ENCODE measurements around the gene NRG4.
"Not testable (repeated sequence)": the region's sequence is repeated elsewhere in the genome, so short reads cannot be mapped to it uniquely, and the experiment has no call there.

The NRG4 gene

GRCh38 chr15:76032046-76032445, 19.8 kb upstream of the NRG4 start:
- Mint-ChIP-seq H3K4me1 (no peaks in the 10 kb centered on the region), H3K36me3 (peaks cover 6% of the 10 kb centered on the region), H3K4me3 (no peak overlapping the region), H3K9me3 (peaks cover 10% of the 10 kb centered on the region), H3K27me3 (peaks cover 2% of the 10 kb centered on the region), H3K27ac (no peak overlapping the region)
- ATAC-seq (ENCODE audit: low read depth): no peak
- no peak for DNase-seq (ENCODE audit: low spot score in 2 of 2)

- H3K27me3 Mint-ChIP-seq: peaks cover 14% of the 10 kb centered on the region
- DNase-seq (ENCODE audit: low spot score in 2 of 2): no peak
- peaks cover 20% of the 10 kb centered on the region for H3K9me3 Mint-ChIP-seq
- no peak overlapping the region for H3K4me3 Mint-ChIP-seq
- no peak for ATAC-seq (ENCODE audit: low read depth)
- no peaks in the 10 kb centered on the region for H3K4me1 Mint-ChIP-seq
- no peak overlapping the region for H3K27ac Mint-ChIP-seq
- H3K36me3 Mint-ChIP-seq: peaks cover 10% of the 10 kb centered on the region
Measured at GRCh38 chr15:76024021-76024768, 12.0 kb upstream of the NRG4 start.

- H3K4me3 Mint-ChIP-seq; H3K4me1 Mint-ChIP-seq; H3K9me3 Mint-ChIP-seq; H3K36me3 Mint-ChIP-seq; H3K27ac Mint-ChIP-seq; DNase-seq (ENCODE audit: low spot score in 2 of 2); ATAC-seq (ENCODE audit: low read depth): not testable (repeated sequence)
- H3K27me3 Mint-ChIP-seq: peaks cover 19% of the 10 kb centered on the region
Measured at GRCh38 chr15:76013470-76013869, 1.2 kb upstream of the NRG4 start.

GRCh38 chr15:76010613-76011012, 1.6 kb downstream of the NRG4 start:
- Mint-ChIP-seq H3K9me3 (no peaks in the 10 kb centered on the region), H3K36me3 (no peaks in the 10 kb centered on the region), H3K27me3 (peaks cover 9% of the 10 kb centered on the region), H3K27ac (no peak overlapping the region), H3K4me1 (peaks cover 3% of the 10 kb centered on the region), H3K4me3 (no peak overlapping the region)
- DNase-seq (ENCODE audit: low spot score in 2 of 2) (no peak), ATAC-seq (ENCODE audit: low read depth) (no peak)

- no peak for DNase-seq (ENCODE audit: low spot score in 2 of 2)
- H3K27ac Mint-ChIP-seq: no peak overlapping the region
- ATAC-seq (ENCODE audit: low read depth): no peak
- H3K27me3 Mint-ChIP-seq: peaks cover 3% of the 10 kb centered on the region
- H3K9me3 Mint-ChIP-seq: no peaks in the 10 kb centered on the region
- H3K4me1 Mint-ChIP-seq: no peaks in the 10 kb centered on the region
- no peak overlapping the region for H3K4me3 Mint-ChIP-seq
- H3K36me3 Mint-ChIP-seq: no peaks in the 10 kb centered on the region
Measured at GRCh38 chr15:76006136-76006778, 6.0 kb downstream of the NRG4 start.

- H3K27me3 Mint-ChIP-seq: peaks cover 3% of the 10 kb centered on the region
- DNase-seq (ENCODE audit: low spot score in 2 of 2): no peak
- H3K4me1 Mint-ChIP-seq: no peaks in the 10 kb centered on the region
- H3K9me3 Mint-ChIP-seq: no peaks in the 10 kb centered on the region
- no peak overlapping the region for H3K27ac Mint-ChIP-seq
- no peak overlapping the region for H3K4me3 Mint-ChIP-seq
- ATAC-seq (ENCODE audit: low read depth): no peak
- no peaks in the 10 kb centered on the region for H3K36me3 Mint-ChIP-seq
Measured at GRCh38 chr15:76003364-76003763, 8.9 kb downstream of the NRG4 start.

GRCh38 chr15:75995611-75996010, 16.6 kb downstream of the NRG4 start:
- DNase-seq (ENCODE audit: low spot score in 2 of 2) (no peak), ATAC-seq (ENCODE audit: low read depth) (no peak)
- H3K4me1 Mint-ChIP-seq: peaks cover 3% of the 10 kb centered on the region
- H3K4me3 Mint-ChIP-seq: no peak overlapping the region
- no peak overlapping the region for H3K27ac Mint-ChIP-seq
- peaks cover 6% of the 10 kb centered on the region for H3K9me3 Mint-ChIP-seq
- H3K27me3 Mint-ChIP-seq: peaks cover 3% of the 10 kb centered on the region
- no peaks in the 10 kb centered on the region for H3K36me3 Mint-ChIP-seq

- H3K27ac Mint-ChIP-seq: no peak overlapping the region
- H3K4me1 Mint-ChIP-seq: peaks cover 3% of the 10 kb centered on the region
- H3K9me3 Mint-ChIP-seq: peaks cover 6% of the 10 kb centered on the region
- H3K36me3 Mint-ChIP-seq: no peaks in the 10 kb centered on the region
- no peak overlapping the region for H3K4me3 Mint-ChIP-seq
- peaks cover 3% of the 10 kb centered on the region for H3K27me3 Mint-ChIP-seq
- DNase-seq (ENCODE audit: low spot score in 2 of 2): no peak
- no peak for ATAC-seq (ENCODE audit: low read depth)
Measured at GRCh38 chr15:75994220-75994619, 18.0 kb downstream of the NRG4 start.

GRCh38 chr15:75992897-75993296, 19.3 kb downstream of the NRG4 start:
- Mint-ChIP-seq H3K27ac (no peak overlapping the region), H3K9me3 (peaks cover 6% of the 10 kb centered on the region), H3K27me3 (peaks cover 3% of the 10 kb centered on the region), H3K4me1 (peaks cover 5% of the 10 kb centered on the region), H3K4me3 (no peak overlapping the region), H3K36me3 (no peaks in the 10 kb centered on the region)
- ATAC-seq (ENCODE audit: low read depth) (no peak), DNase-seq (ENCODE audit: low spot score in 2 of 2) (no peak)

- ATAC-seq (ENCODE audit: low read depth) (no peak), DNase-seq (ENCODE audit: low spot score in 2 of 2) (no peak)
- Mint-ChIP-seq H3K27ac (no peak overlapping the region), H3K4me3 (no peak overlapping the region), H3K36me3 (no peaks in the 10 kb centered on the region), H3K27me3 (no peaks in the 10 kb centered on the region), H3K4me1 (peaks cover 2% of the 10 kb centered on the region), H3K9me3 (peaks cover 3% of the 10 kb centered on the region)
Measured at GRCh38 chr15:75989875-75990274, 22.3 kb downstream of the NRG4 start.

GRCh38 chr15:75989045-75989444, 23.2 kb downstream of the NRG4 start:
- H3K4me3 Mint-ChIP-seq: no peak overlapping the region

GRCh38 chr15:75985971-75986370, 26.3 kb downstream of the NRG4 start:
- ATAC-seq (ENCODE audit: low read depth) (no peak), DNase-seq (ENCODE audit: low spot score in 2 of 2) (no peak)
- H3K9me3 Mint-ChIP-seq: no peaks in the 10 kb centered on the region
- no peak overlapping the region for H3K27ac Mint-ChIP-seq
- no peaks in the 10 kb centered on the region for H3K36me3 Mint-ChIP-seq
- peaks cover 2% of the 10 kb centered on the region for H3K4me1 Mint-ChIP-seq
- H3K4me3 Mint-ChIP-seq: no peak overlapping the region
- no peaks in the 10 kb centered on the region for H3K27me3 Mint-ChIP-seq

More at GRCh38 chr15:75989045-75989444, 23.2 kb downstream of the NRG4 start:
- Mint-ChIP-seq H3K4me1 (peaks cover 2% of the 10 kb centered on the region), H3K27ac (no peak overlapping the region), H3K9me3 (peaks cover under 1% of the 10 kb centered on the region), H3K36me3 (no peaks in the 10 kb centered on the region), H3K27me3 (no peaks in the 10 kb centered on the region)
- ATAC-seq (ENCODE audit: low read depth) (no peak), DNase-seq (ENCODE audit: low spot score in 2 of 2) (no peak)

GRCh38 chr15:75984706-75985105, 27.5 kb downstream of the NRG4 start:
- H3K36me3 Mint-ChIP-seq; H3K27ac Mint-ChIP-seq; DNase-seq (ENCODE audit: low spot score in 2 of 2); H3K9me3 Mint-ChIP-seq; H3K4me1 Mint-ChIP-seq; ATAC-seq (ENCODE audit: low read depth); H3K27me3 Mint-ChIP-seq; H3K4me3 Mint-ChIP-seq: not testable (repeated sequence)

GRCh38 chr15:75982468-75982867, 29.8 kb downstream of the NRG4 start:
- peaks cover 6% of the 10 kb centered on the region for H3K27me3 Mint-ChIP-seq
- no peak overlapping the region for H3K27ac Mint-ChIP-seq
- peaks cover 1% of the 10 kb centered on the region for H3K9me3 Mint-ChIP-seq
- no peak overlapping the region for H3K4me3 Mint-ChIP-seq
- no peaks in the 10 kb centered on the region for H3K36me3 Mint-ChIP-seq
- no peak for DNase-seq (ENCODE audit: low spot score in 2 of 2)
- H3K4me1 Mint-ChIP-seq: no peaks in the 10 kb centered on the region
- ATAC-seq (ENCODE audit: low read depth): no peak

Data from memory B cell (primary cell).